Activated naive CD4-positive, alpha-beta T cell treated with anti-CD3 and anti-CD28 coated beads, Interleukin-2, amount 50 U/mL, for 24 hours (primary cell): Measurements from ENCODE around the gene KLK8.

Experiments
- H3K27ac Mint-ChIP-seq: one replicate; pipeline ENCODE4 v1.8.0; 2021; ENCODE audit warnings: mild to moderate bottlenecking, mixed read lengths
- H3K27me3 Mint-ChIP-seq: one replicate; pipeline ENCODE4 v1.8.0; 2021; ENCODE audit warnings: mixed read lengths
- H3K36me3 Mint-ChIP-seq: one replicate; pipeline ENCODE4 v1.8.0; 2021; ENCODE audit warnings: mixed read lengths
- H3K4me1 Mint-ChIP-seq: one replicate; pipeline ENCODE4 v1.8.0; 2021; ENCODE audit warnings: mixed read lengths
- H3K4me3 Mint-ChIP-seq: one replicate; pipeline ENCODE4 v1.8.0; 2021; ENCODE audit warnings: mild to moderate bottlenecking, mixed read lengths
- H3K9me3 Mint-ChIP-seq: one replicate; pipeline ENCODE4 v1.8.0; 2021; ENCODE audit warnings: mixed read lengths

Gene KLK8

GRCh38 chr19:50949861-50950260, 51.5 kb downstream of the KLK8 start:
- Mint-ChIP-seq H3K36me3 (no peaks in the 10 kb centered on the region), H3K27me3 (peaks cover 19% of the 10 kb centered on the region), H3K4me1 (no peaks in the 10 kb centered on the region), H3K27ac (no peak overlapping the region), H3K9me3 (no peaks in the 10 kb centered on the region), H3K4me3 (no peak overlapping the region)

GRCh38 chr19:50947123-50947522, 54.3 kb downstream of the KLK8 start:
- Mint-ChIP-seq H3K36me3 (no peaks in the 10 kb centered on the region), H3K9me3 (no peaks in the 10 kb centered on the region), H3K4me3 (no peak overlapping the region), H3K4me1 (no peaks in the 10 kb centered on the region), H3K27ac (no peak overlapping the region), H3K27me3 (peaks cover 22% of the 10 kb centered on the region)
